ENCODE results near the gene CHRNA1.
"Not testable (repeated sequence)": the region's sequence is repeated elsewhere in the genome, so short reads cannot be mapped to it uniquely, and the experiment has no call there.

The CHRNA1 gene

DNA sequence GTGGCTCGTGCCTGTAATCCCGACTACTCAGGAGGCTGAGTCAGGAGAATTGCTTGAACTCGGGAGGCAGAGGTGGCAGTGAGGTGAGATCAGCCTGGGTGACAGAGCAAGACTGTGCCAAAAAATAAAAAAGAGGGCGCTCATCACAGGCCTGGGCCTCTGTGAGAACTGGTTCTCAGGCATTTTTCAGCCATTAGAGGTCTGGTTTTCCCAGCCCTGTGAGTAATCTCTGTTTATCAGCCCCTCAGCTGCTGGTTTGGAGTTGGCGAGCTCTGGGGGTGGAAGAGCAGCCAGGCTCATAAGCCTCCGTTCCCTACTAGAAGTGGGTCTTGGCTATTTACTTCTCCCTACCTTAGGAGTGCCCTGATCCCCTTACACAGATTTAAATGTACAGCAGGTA, 53.1 kb downstream of the CHRNA1 start:
- TF ChIP-seq, protein P1, sequence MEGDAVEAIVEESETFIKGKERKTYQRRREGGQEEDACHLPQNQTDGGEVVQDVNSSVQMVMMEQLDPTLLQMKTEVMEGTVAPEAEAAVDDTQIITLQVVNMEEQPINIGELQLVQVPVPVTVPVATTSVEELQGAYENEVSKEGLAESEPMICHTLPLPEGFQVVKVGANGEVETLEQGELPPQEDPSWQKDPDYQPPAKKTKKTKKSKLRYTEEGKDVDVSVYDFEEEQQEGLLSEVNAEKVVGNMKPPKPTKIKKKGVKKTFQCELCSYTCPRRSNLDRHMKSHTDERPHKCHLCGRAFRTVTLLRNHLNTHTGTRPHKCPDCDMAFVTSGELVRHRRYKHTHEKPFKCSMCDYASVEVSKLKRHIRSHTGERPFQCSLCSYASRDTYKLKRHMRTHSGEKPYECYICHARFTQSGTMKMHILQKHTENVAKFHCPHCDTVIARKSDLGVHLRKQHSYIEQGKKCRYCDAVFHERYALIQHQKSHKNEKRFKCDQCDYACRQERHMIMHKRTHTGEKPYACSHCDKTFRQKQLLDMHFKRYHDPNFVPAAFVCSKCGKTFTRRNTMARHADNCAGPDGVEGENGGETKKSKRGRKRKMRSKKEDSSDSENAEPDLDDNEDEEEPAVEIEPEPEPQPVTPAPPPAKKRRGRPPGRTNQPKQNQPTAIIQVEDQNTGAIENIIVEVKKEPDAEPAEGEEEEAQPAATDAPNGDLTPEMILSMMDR (IDR thresholded peaks at IDR 0.05; ENCODE audit: insufficient read depth, low read depth, low read length, missing control alignments): no peak
- H3K4me3 ChIP-seq (ENCODE audit: low read length): no peak overlapping the region
- peak; percentile 5 for DNase-seq (ENCODE audit: low read depth)

DNA sequence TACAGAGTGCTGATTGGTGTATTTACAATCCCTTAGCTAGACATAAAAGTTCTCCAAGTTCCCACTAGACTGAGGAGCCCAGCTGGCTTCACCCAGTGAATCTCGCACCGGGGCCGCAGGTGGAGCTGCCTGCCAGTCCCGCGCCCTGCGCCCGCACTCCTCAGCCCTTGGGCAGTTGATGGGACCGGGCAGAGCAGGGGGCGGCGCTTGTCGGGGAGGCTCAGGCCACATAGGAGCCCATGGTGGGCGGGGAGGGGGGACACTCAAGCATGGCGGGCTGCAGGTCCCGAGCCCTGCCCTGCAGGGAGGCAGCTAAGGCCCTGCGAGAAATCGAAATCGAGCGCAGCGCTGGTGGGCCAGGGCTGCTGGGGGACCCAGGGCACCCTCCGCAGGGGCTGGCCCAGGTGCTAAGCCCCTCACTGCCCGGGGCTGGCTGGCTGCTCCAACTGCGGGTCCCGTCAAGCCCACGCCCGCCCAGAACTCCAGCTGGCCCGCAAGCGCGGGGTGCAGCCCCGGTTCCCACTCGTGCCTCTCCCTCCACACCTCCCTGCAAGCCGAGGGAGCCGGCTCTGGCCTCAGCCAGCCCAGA, 54.8 kb downstream of the CHRNA1 start:
- not testable (repeated sequence) for DNase-seq (ENCODE audit: low read depth); H3K4me3 ChIP-seq (ENCODE audit: low read length)

GRCh38 chr2:174708713-174709112, 55.6 kb downstream of the CHRNA1 start:
- no peak for DNase-seq (ENCODE audit: low read depth)
- TF ChIP-seq, protein P1 (IDR thresholded peaks at IDR 0.05; ENCODE audit: insufficient read depth, low read depth, low read length, missing control alignments): no peak
- H3K4me3 ChIP-seq (ENCODE audit: low read length): no peak overlapping the region

- TF ChIP-seq, protein P1 (IDR thresholded peaks at IDR 0.05; ENCODE audit: insufficient read depth, low read depth, low read length, missing control alignments): no peak
- H3K4me3 ChIP-seq (ENCODE audit: low read length): no peak overlapping the region
- no peak for DNase-seq (ENCODE audit: low read depth)
These were observed 59.0 kb downstream of the CHRNA1 start for GRCh38 chr2:174705321-174705720.

DNA sequence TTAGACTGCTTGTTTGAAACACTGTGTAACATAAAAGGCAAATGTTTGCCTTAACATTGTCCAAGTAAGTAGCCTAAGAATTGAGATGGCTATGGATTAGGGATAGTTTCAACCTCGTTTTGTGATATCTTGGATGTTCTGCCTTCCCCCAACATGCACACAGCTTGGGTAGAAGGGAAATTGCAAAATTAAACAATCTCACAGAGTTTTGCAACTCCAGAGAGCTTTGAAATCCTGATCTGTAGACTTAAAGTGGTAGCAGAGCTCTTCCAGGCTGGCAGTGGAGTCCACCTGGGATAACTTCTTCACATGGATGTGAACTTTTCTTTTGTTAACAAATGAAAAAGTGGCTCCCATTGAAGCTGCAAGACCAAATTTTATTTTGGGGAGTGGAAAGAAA, 59.6 kb downstream of the CHRNA1 start:
- TF ChIP-seq, protein P1 (IDR thresholded peaks at IDR 0.05; ENCODE audit: insufficient read depth, low read depth, low read length, missing control alignments): no peak
- DNase-seq (ENCODE audit: low read depth): no peak
- no peak overlapping the region for H3K4me3 ChIP-seq (ENCODE audit: low read length)

DNA sequence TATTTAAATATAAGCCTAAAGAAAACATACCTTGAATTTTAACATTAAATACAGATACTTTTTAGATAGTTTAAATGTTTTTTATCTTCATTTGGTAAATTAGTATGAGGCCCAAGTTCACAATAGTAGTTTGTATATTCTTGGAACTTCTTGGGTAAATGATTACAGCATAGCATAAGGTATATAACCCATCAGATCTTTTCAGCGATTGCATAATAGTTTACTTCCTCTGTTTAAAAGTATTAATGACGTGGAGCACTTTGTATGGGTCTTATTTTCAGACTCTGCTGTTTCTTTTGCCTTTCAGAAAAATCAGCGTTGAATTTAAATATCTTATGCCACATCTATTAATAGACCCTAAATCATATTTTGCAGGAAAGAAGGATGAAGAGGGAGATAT, 60.2 kb downstream of the CHRNA1 start:
- H3K4me3 ChIP-seq (ENCODE audit: low read length): no peak overlapping the region
- TF ChIP-seq, protein P1 (IDR thresholded peaks at IDR 0.05; ENCODE audit: insufficient read depth, low read depth, low read length, missing control alignments): no peak
- no peak for DNase-seq (ENCODE audit: low read depth)

- TF ChIP-seq, protein P1 (IDR thresholded peaks at IDR 0.05; ENCODE audit: insufficient read depth, low read depth, low read length, missing control alignments): no peak
- H3K4me3 ChIP-seq (ENCODE audit: low read length): no peak overlapping the region
- no peak for DNase-seq (ENCODE audit: low read depth)
These were observed 60.8 kb downstream of the CHRNA1 start for GRCh38 chr2:174703430-174703829.

Measured in epithelial cell of esophagus (primary cell).